T-helper 22 cell (primary cell): ENCODE data around the gene BCL11B.

ENCODE experiments used
- DNase-seq: peaks from one replicate; pipeline ENCODE4 v3.0.0-alpha.2; 2020; ENCODE audit warnings: low read depth

BCL11B gene

GRCh38 chr14:99181804-99182520 lies 90.0 kb downstream of the BCL11B start:
- DNase-seq, result no peak

GRCh38 chr14:99181241-99181640 lies 90.8 kb downstream of the BCL11B start:
- DNase-seq, result no peak

GRCh38 chr14:99179946-99180345 lies 92.1 kb downstream of the BCL11B start:
- no peak for DNase-seq

- DNase-seq, result no peak
Observed at GRCh38 chr14:99179506-99179905, 92.5 kb downstream of the BCL11B start.

GRCh38 chr14:99177886-99178835 lies 93.8 kb downstream of the BCL11B start:
- no peak for DNase-seq

GRCh38 chr14:99177046-99177655 lies 94.8 kb downstream of the BCL11B start:
- DNase-seq, result no peak

- DNase-seq, result no peak
Observed at GRCh38 chr14:99176156-99176945, 95.6 kb downstream of the BCL11B start.

- no peak for DNase-seq
Observed at GRCh38 chr14:99175331-99176155, 96.5 kb downstream of the BCL11B start.

GRCh38 chr14:99174770-99175319 lies 97.2 kb downstream of the BCL11B start:
- DNase-seq, result no peak

- DNase-seq, result no peak
Observed at GRCh38 chr14:99174081-99174769, 97.8 kb downstream of the BCL11B start.

GRCh38 chr14:99173506-99173905 lies 98.5 kb downstream of the BCL11B start:
- DNase-seq, result no peak

- DNase-seq, result no peak
Observed at GRCh38 chr14:99173086-99173485, 98.9 kb downstream of the BCL11B start.

GRCh38 chr14:99171396-99171795 lies 100.6 kb downstream of the BCL11B start:
- DNase-seq, result no peak

- no peak for DNase-seq
Observed at GRCh38 chr14:99169776-99170356, 102.1 kb downstream of the BCL11B start.

- DNase-seq, result no peak
Observed at GRCh38 chr14:99168330-99168729, 103.7 kb downstream of the BCL11B start.

- DNase-seq, result no peak
Observed at GRCh38 chr14:99166506-99166905, 105.5 kb downstream of the BCL11B start.

- DNase-seq, result no peak
Observed at GRCh38 chr14:99164712-99165111, 107.3 kb downstream of the BCL11B start.

- DNase-seq, result no peak
Observed at GRCh38 chr14:99163446-99163845, 108.6 kb downstream of the BCL11B start.
